NCI-H187 treated with DMSO at 0.1 percent for 48 hours (cell line): ENCODE measurements around the gene BMP8B.
"Not testable (repeated sequence)": the region's sequence is repeated elsewhere in the genome, so short reads cannot be mapped to it uniquely, and the experiment has no call there.

ENCODE experiments used
- DNase-seq: peaks from one replicate; lab custom pipeline; 2025; lab: John Stamatoyannopoulos, UW

The BMP8B gene

DNA sequence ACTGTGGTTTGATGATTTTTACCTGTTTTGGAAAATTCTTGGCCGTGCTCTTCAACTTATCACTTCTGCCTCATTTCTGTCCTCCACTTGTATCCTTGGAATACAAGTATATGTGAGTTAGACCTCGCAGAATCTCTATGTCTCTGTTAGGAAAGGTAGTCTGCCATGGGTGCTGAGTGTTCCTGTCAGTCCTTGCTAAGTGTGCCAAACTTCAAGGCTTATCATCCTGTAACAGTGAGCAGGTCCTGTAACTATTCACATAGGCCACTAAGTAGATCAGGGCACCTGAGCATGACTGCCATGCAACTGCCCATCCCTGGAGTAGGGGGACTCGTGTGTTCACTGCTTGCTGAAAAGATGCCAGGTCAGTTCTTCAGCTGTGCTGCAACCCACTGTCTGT, 24.2 kb upstream of the BMP8B start:
- DNase-seq: no peak

GRCh38 chr1:39808784-39809517, 20.3 kb upstream of the BMP8B start:
- DNase-seq: no peak

- no peak for DNase-seq
Measured at GRCh38 chr1:39805385-39805784, 16.7 kb upstream of the BMP8B start.

DNA sequence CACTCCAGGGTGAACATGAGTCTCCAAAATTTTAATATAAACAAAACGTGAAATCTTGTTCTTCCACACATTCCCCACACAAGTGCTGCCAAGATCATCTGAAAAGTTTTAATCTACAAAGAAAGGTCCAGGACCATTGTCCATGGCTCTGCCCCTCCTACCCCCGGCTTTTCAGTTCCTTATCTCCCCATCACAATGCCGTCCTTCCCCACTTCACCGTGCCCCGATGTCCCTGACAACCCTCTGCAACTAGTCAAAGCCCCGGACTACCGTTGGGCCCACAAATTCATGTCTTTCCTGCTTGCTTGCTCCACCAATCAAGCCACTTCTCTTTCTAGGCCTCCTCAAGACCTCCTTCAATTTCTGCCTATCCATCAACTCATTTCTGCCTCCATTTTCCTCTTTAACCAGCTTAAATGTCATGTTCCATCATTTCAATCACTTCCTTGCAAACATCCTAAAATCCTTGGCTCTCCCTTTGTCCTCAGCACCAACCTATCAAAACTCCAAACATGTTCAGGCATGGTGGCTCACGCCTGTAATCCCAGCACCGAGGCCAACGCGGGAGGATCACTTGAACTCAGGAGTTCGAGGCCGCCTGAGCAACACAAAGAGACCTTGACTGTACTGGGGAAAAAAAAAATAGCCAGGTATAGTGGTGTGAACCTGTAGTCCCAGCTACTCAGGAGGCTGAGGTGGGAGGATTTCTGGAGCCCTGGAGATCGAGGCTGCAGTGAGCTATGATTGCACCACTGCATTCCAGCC, 14.0 kb upstream of the BMP8B start:
- DNase-seq: no peak

GRCh38 chr1:39800471-39800835, 11.8 kb upstream of the BMP8B start:
- DNase-seq: no peak

DNA sequence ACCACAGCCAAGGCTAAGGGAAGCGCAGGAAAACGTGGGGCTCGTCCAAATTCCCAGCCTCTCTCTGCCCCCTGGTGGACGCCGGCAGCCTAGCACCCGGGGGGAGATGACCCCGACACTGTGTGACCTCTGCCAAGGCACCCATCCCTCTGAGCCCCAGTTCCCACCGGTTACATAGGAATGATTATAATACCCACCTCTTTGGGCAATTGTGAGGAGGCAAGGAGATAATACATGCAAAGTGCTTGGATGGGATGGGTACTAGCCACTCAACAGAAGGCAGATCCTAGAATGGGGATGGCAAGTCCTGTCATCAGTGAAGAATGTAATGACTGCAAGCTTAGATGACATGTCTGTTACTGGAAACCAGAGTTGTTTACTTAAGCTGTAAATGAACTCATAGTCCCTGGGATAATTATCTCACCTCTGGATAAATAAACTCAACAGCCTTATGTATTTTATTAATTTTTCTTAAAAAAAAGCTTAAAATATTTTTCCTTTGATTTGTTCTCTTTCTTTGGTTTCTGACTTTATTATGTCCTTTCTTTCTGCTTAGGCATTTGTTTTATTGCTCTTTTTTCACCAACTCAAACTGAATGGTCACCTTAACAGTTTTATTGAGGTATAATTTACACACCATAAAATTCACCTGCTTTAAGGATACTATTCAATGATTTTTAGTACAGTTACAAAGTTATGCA, 11.3 kb upstream of the BMP8B start:
- no peak for DNase-seq

- not testable (repeated sequence) for DNase-seq
Measured at GRCh38 chr1:39798859-39799769, 10.4 kb upstream of the BMP8B start.

DNA sequence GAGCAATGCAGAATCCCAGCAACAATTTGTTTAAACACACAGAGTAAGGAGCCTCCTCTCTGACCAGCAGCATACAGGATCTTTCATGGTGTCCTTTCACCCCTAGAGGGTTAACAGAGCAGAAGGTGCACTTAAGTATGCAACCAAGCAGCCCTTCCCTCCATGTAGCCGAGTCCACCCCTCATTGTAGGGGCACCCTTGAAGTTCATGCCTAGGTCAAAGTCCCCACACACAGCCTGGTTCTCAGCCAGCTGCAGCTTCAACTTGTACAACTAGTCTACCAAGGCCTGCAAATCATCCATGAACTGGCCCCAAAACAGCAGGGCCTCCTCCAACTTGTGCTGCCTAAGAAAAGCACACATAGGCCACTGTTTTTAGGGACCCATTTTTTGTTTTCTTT, 7.0 kb upstream of the BMP8B start:
- no peak for DNase-seq

DNA sequence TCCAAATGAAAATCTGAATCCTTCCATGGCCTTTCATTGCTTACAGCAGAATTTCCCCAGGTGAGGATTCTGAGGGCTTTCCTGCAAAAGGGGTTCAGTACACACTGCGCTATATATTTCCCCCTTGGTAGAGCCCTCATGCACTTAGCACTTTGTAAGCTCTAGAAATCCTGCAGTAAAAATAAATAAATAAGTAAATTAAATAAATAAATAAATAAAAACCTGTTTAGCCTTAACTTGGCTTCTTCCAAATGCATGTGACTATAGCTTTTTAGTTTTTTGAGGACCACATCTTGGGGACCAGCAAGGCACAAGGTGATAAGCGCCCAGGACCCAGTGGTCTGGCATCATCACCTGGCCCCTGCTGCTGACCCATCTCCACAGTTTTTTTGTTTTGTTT, 3.2 kb upstream of the BMP8B start:
- no peak for DNase-seq

GRCh38 chr1:39789571-39790110, 976 bp upstream of the BMP8B start:
- DNase-seq: no peak

DNA sequence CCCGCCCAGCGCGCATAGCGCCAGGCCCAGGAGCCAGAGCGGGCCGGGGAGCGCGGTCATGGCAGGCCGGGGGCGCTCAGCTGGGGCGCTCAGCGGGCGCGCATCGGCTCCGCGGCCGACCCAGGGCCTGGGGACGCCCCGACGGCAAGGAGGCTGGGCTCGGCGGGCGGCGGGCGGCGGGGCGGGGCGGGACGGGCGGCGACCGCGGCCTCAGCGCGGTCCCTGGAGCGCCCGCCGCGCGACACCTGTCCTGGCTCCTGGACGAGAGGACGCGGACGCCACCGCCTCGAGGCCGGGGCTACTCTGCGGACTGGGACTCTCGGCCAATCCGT, 273 bp downstream of the BMP8B start:
- DNase-seq: no peak

DNA sequence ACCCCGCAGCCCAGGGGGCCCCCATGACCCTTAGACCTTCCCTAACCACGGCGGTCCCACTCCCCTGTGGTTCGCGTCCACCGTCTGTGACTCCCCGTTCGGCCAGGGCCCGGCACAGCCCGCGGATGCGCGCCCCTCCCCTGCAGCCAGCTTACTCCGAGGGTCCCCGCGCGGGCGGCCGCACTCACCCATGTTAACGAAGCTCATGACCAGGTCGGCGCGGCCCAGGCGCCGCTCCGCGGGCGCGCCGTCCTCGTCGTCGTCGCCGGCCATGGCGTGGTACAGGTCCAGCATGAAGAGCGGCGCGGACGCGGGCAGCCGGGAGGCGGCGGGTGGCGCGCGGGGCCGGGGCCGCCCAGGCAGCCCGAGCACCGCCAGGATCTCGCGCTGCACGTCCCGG, 701 bp downstream of the BMP8B start:
- not testable (repeated sequence) for DNase-seq

DNA sequence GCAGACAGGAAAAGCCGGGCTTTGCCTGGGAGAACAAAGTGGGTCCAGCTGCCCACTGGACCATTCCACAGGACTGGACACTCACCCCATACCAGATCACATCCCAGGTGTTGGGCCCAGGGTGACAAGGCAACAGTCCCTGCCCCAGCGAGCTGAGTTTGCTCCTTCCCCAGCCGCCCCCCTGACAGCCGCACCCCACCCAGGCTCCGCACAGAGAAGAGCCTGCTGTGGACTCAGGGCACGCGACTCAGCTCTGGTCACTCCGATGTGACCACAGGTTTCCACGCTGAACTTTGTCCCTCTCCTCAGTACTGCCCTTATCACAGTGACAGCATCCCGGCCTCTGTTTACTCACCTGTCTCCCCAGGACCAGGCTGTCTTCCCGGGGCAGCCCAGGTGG, 1.2 kb downstream of the BMP8B start:
- no peak for DNase-seq

DNA sequence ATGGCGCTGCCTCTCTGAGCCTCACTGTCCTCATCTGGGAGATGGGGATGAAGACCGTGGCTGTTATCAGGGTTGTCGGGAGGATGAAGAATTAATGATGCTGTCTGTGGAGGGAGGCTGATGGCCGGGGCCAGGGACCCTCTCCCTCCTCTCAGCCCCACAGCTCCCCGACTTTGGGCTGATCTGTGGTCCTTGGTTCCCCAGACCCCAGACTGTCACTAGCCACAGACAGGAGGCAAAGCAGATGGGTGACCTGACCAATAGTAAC, 1.6 kb downstream of the BMP8B start:
- not testable (repeated sequence) for DNase-seq

- not testable (repeated sequence) for DNase-seq
Measured at GRCh38 chr1:39786303-39787107, 2.2 kb downstream of the BMP8B start.

DNA sequence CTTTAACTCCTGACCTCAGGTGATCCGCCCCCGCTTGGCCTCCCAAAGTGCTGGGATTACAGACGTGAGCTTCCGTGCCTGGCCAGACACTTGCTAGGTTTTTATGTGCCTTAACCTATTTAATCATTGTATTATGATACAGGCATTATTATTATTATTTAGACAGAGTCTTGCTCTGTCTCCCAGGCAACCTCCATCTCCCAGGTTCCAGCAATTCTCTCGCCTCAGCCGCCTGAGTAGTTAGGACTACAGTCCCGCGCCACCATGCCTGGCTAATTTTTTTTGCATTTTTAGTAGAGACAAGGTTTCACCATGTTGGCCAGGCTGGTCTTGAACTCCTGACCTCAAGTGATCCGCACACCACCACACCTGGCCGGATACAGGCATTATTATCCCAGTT, 6.0 kb downstream of the BMP8B start:
- DNase-seq: not testable (repeated sequence)

DNA sequence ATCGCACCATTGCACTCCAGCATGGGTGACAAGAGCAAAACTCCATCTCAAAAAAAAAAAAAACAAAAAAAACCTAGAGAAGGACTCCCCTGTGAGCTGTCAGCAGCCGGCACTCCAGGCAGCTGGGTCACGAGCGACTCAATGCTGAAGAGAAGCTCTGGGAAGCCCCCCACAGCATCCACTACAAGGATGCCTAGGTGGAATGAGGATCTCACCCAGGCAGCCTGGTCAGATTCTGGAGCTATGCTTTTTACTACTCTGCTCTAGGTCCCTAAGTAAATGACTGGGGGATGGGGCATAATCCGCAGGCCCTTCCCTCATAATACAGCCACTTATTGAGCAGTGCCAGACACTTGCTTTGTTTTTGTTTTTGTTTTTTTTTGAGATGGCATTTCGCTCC, 6.6 kb downstream of the BMP8B start:
- DNase-seq: no peak

DNA sequence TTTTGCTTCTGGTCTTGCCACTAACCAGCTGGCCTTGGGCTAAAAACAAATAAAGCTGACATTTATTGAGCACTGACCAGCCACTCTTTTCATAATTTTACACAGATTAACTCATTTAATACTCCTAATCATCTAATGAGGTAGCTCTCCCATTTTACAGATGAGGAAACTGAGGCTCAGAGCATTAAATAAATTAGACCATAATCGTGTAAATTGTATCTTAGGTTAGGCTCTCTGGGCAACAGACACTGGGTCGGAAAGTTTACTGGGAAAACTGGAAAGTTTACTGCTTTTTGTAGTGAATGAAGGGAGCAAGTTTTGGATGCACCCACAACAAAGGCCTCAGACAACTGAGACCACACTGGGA, 7.3 kb downstream of the BMP8B start:
- DNase-seq: no peak

- no peak for DNase-seq
Measured at GRCh38 chr1:39779821-39780220, 8.8 kb downstream of the BMP8B start.

DNA sequence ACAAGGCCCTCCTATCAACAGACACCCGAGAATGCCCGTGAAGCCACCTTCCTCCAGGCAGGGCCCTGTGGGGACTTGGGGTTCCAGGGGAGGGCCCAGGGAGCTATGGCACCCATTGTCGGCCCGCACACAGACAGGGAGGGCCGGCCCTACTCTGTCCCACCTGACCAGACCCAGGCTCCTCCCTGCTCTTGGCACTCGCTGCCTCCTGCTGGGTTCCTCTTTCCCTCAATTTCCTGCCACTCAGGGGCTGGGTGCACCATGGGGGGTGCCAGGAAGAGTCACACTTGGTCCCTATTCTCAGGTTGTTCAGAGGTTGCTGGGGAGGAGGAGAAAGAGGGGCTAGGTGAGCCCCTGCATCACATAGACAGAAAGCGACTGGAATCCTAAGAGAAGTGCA, 9.5 kb downstream of the BMP8B start:
- no peak for DNase-seq

- not testable (repeated sequence) for DNase-seq
Measured at GRCh38 chr1:39778463-39779099, 10.1 kb downstream of the BMP8B start.
